ENCODE measurements around the gene MED8.
A peak's percentile ranks its signal among the peaks of the same experiment; 100 is the strongest.
"Not testable (repeated sequence)": the region's sequence is repeated elsewhere in the genome, so short reads cannot be mapped to it uniquely, and the experiment has no call there.

The MED8 gene

DNA sequence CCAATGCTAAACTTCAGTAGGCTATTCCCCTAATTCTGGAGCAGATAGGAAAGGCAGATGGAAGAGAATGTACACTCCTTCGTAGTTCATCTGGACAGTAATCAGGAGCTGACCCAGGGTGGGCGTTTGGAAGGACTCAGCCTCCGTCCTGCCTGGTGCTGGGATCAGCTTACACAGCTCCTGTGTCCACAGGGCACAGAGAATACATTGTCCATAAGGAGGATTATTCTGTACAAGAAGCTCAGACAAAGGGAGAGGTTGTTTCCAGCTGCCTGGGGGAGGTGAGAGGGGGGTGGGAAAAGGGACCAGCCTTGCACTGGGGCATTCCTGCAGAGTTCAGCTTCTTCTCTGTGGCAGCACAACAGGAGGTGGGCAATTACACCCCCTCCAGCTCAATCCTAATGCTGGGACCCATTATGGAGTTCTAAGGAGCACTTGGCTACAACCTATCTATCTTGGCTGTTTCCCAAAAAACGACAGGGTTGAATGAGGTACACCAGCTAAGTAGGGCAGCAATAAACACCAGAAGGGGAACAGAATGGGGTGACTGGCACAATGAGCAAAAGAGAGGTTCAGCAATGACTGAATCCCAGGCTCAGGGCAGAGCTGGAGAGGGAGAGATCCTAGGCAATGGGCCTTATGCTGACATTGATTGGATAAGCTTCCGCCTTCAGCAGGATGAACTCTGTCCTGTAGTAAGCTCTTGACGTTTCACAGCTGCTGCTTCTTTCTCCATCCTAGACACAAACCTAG, 7.4 kb downstream of the MED8 start:
- DNase-seq, result no peak

DNA sequence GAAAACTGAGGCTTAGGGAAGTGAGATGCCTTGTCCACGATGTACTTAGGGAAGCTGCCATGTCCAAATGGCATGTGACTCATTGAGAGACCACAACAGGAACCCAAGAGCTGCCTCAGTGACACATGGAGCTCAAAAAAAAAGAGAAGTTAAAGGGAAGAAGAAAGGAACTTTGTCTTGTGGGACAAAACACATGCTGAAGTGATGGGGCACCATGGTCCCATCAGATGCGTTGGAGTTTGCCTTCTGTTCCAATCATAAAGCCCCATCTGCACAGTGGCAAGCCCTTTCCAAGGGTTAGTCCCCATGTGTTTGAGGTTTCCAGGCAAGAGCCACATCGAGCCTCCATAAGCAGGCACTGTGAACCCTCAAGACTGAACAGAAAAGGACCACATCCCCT, 8.0 kb downstream of the MED8 start:
- no peak for DNase-seq

- no peak for DNase-seq
These were observed 10.1 kb downstream of the MED8 start for GRCh38 chr1:43379476-43379875.

GRCh38 chr1:43377831-43378230, 11.8 kb downstream of the MED8 start:
- no peak for DNase-seq

DNA sequence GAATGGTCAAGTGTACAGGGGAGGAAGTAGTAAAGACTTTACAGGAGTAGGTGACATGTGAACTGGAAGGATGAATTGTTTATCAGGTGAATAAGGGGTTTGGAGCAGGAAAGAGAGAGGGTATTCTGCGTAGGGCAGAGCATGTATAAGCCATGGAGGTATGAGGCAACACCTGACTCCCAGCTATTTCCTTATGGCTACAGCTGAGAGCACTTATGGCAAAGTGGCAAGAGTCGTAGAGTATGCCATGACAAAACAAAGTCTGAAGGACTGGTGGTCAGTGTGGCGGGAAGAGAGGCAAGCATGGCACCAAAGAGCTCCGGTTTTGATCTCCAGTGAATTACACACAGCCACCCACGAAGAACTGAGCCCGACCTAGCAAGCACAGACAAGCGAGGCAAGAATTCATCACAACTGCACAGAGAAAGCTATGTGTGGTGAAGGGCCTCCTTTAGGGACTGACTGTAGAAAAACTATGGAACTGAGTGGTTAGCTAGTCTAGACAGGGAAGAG, 12.8 kb downstream of the MED8 start:
- DNase-seq, result no peak

DNA sequence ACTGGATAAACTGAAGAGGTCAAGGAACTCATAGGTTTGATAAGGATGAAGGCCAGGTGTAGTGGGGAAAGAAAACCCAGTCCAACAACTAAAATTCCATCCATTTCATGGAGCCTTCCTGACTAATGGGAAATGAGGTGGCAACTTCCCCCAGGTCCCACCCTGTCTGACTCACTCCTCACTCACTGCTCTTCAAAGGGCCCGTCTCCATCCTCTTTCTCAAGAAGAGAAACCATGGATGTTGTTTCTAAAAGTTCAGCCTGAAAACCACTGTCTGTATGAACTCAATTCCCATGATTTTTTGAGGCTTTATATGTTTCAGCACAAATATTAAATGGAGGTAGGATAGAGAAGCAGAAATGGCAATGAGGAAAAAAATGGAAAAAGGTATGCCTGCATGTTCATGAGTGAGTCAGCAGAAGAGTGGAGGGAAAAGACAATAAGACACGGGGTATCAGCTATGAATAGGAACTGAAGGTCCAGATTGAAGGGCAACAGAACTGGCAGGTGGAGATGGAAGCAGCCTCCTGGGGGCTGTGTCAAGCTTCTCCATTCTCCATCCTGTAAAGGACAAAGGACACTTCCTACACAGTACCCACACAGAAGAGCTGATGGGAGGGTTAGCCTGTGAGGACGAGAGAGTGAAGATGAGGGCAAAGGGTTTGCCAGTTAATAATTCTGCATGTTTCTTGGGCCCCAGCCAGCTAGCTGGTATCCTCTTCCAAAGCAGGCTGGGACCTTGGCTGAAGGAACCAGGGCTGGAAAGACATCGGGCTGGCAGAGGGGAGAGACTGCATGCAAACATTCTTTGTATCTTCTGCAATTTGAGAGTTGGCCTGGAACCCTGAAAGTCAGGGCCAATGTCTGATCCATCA, 16.3 kb downstream of the MED8 start:
- no peak for DNase-seq

- no peak for DNase-seq
These were observed 17.4 kb downstream of the MED8 start for GRCh38 chr1:43372172-43372571.

- DNase-seq, result no peak
These were observed 19.0 kb downstream of the MED8 start for GRCh38 chr1:43370564-43370963.

GRCh38 chr1:43369779-43370178, 19.8 kb downstream of the MED8 start:
- not testable (repeated sequence) for DNase-seq

DNA sequence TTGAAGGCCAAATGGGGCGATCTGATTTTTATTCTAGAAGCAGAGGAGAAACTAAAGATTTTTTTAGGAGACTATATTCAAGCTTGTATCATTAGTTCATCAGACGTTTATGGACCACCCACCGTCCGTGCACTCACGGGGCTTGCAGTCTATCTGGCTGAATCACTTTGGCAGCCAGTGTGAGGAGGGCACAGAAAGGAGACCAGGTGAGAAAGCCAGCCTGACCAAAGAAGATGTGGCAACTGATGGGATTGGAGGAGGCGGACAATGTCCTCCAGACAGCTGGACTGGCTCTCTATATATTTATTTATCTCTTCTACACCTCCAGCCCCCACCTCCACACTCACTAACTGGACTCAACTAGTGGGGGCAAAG, 21.0 kb downstream of the MED8 start:
- no peak for DNase-seq

DNA sequence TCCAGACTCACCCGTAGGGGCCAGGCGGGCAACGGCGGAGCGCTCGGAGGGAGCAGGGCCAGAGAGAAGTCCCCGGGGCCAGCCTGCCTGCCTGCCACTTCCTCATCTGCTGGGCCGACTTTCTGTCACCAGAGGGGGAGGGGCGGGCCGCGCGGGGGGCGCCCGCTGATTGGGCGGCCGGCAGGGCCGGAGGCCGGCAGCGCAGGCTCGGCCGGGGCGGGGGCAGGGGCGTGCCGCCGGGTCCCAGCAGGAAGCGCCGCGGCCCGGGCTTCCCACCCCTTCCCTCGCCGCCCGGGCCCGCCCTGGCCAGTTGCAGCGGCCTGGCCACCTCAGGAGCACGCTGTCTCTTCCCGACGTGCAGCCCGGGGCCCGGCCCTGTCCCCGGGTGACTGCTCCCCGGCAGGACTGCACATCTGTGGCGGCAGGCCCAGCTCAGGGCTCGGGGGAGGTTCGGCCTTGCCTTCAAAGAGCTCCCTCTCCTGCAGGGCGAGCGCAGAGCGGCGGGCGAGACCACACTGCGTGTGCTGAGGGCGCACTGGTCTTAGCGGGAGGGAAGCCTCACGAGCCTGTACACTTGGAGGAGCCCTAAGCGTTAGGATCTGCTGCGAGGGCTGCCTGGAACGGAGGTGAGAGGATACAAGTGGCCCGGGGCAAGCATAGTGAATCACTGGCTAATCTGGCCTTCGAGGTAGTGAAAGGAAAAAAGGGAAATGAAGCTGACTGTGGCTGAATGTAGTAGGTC, 21.5 kb downstream of the MED8 start, which contains the start of gene ELOVL1:
TSS of gene ELOVL1 (minus strand) at position 108 of the 742 bp plus-strand sequence. CDS start 2,402 bp downstream, outside the sequence.
- DNase-seq, result peak; percentile 88

DNA sequence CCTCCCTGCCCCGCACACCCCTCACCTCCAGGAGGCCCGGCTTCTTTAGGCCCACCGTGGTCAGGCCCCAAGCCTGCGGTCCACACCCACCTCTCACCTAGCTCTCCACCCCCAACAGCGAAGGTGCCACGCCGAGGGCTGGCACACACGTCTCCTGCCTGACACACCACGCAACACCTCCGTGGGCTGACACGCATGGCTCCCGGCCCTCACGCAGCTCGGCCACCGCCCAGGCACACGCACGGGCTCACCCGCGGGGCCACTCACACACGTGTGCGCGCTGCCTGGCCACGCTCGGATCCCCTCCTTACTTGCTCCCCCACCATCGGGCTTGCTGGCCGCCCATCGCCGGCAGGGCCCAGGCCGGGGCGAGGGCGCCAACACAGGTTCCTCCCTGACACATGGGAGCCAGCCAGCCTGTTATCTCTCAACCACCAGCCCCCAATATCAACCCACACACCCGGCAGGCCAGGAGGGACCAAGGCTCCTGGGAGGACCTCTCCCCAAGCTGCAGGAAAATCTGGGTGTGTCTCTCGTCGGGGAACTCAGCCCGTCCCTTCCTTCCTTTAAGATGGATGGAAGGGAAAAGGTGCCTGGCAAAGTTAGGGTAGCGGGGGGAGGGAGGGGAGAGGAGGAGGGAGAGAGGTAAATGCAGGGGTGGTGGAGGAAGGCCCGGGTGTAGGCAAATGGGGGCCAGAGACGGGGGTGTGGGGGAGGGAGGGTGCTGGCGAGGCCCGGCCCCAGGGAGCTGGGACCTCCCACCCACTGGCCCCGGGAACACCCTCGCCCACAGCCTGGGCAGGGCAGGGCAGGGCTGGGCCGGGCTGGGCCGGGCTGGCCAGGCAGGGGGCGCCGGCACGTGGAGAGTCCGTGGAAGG, 22.3 kb downstream of the MED8 start:
- peak; percentile 39 for DNase-seq

DNA sequence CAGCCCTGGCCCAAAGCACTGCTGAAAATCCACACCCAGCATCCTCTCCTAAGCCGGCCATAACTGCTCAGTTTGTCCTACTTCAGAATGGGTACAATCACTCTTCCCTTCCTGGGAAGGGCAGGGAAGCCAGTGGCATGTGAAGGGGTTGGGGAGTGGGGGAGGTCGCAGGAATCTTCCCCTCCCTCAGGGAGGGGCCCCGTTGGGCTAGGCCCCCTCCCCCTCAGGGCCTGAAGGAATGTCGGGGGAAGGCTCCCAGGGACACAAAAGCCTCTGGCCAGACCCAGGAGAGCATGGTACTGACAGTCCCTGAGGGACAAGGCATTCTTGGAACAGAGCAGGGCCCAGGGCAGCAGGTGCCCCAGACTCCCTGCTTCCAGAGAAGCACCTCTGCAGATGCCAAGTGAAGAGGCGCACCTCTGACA, 23.0 kb downstream of the MED8 start:
- no peak for DNase-seq

DNA sequence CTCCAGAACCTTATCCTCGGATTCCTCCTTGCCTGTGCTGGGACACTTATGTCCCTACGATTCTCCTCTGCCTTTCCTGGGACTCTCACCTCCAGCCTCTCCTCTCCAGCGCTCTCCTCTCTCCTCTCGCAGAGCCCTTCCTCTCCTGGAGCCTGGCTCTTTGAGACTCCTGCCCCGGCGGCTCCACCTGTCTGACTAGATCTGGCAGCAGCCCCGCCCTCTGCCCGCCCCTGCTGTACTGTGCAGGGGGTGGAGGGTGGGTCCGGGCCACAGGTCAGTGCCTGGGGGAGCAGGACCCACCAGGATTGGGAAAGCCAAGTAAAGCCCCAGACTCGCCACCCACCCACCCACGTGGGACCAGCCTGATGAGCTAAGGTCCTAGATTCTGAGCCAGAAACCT, 23.4 kb downstream of the MED8 start:
- DNase-seq, result no peak

- DNase-seq, result no peak
These were observed 23.9 kb downstream of the MED8 start for GRCh38 chr1:43365678-43366077.

- no peak for DNase-seq
These were observed 25.6 kb downstream of the MED8 start for GRCh38 chr1:43363935-43364525.

GRCh38 chr1:43363283-43363934, 26.2 kb downstream of the MED8 start:
- no peak for DNase-seq

- no peak for DNase-seq
These were observed 29.0 kb downstream of the MED8 start for GRCh38 chr1:43360616-43361015.

DNA sequence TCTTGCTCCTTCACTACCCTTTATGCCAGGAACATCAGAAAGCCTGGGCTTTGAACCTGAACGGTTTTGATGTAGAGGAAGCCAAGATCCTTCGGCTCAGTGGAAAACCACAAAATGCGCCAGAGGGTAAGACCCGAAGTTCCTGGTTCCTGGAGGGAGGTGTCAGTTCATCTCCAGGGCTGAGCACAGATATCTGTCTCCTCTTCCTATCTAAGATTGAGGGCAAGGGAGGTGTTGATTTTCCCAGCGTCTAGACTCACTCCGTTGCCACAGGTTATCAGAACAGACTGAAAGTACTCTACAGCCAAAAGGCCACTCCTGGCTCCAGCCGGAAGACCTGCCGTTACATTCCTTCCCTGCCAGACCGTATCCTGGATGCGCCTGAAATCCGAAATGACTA, 29.9 kb downstream of the MED8 start:
- DNase-seq, result no peak

DNA sequence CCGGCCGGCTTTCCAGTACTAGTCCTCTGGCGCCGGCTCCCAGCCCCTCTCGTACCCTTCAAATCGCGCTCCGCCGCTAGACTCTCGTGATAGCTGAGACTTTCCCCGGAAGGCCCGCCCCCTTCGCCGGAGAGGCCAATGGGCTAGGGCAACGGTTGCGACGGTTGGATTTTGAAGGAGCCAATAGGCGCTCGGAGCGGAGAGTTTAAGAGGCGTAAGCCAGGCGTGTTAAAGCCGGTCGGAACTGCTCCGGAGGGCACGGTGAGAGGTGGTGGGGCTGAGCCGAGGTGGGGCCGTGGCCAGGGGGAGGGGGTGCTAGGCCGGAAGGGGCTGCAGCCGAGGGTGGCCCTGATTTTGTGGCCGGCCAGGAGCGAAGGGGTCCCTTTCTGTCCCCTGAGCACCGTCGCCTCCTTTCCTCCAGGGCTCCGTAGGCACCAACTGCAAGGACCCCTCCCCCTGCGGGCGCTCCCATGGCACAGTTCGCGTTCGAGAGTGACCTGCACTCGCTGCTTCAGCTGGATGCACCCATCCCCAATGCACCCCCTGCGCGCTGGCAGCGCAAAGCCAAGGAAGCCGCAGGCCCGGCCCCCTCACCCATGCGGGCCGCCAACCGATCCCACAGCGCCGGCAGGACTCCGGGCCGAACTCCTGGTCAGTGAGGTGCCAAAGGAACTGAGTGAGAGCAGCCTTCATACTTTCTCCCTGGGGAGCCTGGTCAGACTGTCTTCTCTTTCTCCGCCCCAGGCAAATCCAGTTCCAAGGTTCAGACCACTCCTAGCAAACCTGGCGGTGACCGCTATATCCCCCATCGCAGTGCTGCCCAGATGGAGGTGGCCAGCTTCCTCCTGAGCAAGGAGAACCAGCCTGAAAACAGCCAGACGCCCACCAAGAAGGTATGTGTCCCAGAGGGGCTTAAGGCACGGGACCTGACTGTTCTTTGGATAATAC, 30.6 kb downstream of the MED8 start, which contains the start of gene CDC20:
TSS of gene CDC20 (plus strand) at position 236 of the 948 bp plus-strand sequence. CDS start at position 471, 235 bp downstream.
- peak; percentile 98 for DNase-seq

Measured in activated CD8-positive, alpha-beta memory T cell treated with anti-CD3 and anti-CD28 coated beads, Interleukin-2, amount 50 U/mL, for 4 hours (primary cell).